HG03378 (cell line): ENCODE data around the gene PHKA1.
"Not testable (repeated sequence)": the region's sequence is repeated elsewhere in the genome, so short reads cannot be mapped to it uniquely, and the experiment has no call there.

Source experiments
- ATAC-seq: cut with Tn5 transposase; IDR thresholded peaks from one replicate; pipeline ENCODE4 v1.9.1; 2021; ENCODE audit warnings: mild to moderate bottlenecking, moderate library complexity; ENCODE audit not compliant: unreplicated experiment

Gene PHKA1

GRCh38 chrX:72669508-72669907 lies 44.6 kb downstream of the PHKA1 start:
- not testable (repeated sequence) for ATAC-seq

DNA sequence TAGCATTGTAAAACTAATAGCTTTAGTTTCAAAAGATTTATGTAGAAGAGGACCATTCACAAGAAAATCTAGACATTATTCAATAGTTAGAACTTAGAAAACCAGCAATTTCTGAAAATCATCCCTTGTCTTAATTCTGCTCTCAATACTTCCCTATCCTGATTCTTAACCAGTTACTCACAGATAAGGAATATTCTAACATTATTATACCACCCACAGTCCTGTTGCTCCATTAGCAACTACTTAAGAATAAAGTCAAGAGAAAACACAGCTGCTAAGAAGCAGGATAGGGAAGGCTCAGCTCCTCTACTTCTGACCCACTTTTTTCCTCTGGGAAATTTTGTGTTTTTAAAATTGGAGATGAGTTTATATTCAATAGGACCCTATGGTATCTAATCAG lies 47.7 kb downstream of the PHKA1 start:
- ATAC-seq: no peak

DNA sequence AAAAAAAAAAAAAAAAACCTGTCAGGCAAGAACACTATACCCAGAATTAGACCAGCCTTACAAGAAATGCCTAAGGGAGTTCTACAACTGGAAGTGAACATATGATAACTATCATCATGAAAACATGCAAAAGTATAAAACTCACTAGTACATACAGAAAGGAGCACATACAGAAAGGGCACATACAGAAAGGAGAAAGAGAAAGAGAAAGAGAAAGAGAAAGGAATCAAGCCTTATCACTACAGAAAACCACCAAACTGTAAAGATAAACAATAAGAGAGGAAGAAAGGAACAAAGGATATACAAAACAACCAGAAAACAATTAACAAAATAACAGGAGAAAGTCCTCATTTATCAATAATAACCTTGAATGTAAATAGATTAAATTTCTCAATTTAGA lies 50.4 kb downstream of the PHKA1 start:
- ATAC-seq: no peak

- ATAC-seq: no peak
Observed at GRCh38 chrX:72662020-72662747, 51.9 kb downstream of the PHKA1 start.

GRCh38 chrX:72659723-72660122 lies 54.4 kb downstream of the PHKA1 start:
- ATAC-seq: no peak

- ATAC-seq: no peak
Observed at GRCh38 chrX:72652082-72652481, 62.0 kb downstream of the PHKA1 start.

- ATAC-seq: no peak
Observed at GRCh38 chrX:72644946-72645345, 69.2 kb downstream of the PHKA1 start.

- ATAC-seq: no peak
Observed at GRCh38 chrX:72641611-72642010, 72.5 kb downstream of the PHKA1 start.

GRCh38 chrX:72635930-72636329 lies 78.2 kb downstream of the PHKA1 start:
- no peak for ATAC-seq

DNA sequence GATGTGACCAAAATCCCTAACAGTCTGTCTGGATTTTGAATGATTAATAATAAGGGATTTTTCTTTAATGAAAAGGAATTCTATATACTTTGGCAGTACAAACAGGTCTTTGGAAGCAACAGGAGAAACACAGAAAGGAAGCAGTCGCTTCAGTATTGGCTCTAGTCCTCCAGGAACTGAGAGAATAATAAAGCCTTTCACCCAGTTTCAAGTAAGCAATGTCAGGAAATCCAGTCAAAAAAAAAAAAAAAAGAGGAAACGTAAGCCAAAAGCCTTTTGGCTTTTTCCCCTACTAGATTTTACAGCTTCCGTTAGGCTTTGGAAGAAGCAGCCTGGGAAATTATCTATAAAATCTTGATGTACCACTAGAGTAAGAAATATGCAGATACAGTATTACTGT lies 79.8 kb downstream of the PHKA1 start:
- ATAC-seq: no peak

DNA sequence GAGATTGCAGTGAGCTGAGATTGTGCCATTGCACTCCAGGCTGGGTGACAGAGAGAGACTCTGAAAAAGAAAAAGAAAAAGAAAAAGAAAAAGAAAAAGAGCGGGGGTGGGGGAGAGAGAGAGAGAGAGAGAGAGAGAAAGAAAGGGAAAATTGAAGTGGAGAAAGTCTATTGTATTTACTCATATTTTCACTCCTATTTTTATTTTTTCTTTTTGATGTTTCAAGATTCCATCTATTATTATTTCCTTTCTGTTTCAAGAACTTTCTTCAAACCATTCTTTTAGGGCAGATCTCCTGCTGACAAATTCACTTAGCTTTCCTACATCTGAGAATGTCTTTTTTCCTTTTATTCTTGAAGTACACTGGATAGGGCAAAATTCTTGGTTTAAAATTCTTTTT lies 83.9 kb downstream of the PHKA1 start:
- no peak for ATAC-seq

DNA sequence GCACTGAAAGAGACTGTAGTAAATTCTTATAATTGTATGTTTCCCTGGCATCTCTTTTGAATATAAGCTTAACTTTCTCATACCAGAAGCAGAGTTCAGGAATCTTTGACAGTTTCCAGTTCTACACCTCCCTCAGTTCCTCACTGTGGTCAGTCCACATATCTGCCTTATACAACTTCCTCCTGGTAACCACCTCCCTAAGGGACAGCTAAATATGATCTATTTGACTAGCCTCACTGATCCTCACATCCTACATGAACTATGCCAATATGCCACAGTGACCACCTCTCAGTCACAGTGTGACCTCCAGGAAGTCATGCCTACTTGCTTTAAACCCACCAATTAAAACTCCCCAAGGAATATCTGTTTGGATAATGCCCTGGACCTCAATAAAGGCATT lies 89.9 kb downstream of the PHKA1 start:
- no peak for ATAC-seq

GRCh38 chrX:72621625-72622485 lies 92.3 kb downstream of the PHKA1 start:
- ATAC-seq: peak; percentile 93

DNA sequence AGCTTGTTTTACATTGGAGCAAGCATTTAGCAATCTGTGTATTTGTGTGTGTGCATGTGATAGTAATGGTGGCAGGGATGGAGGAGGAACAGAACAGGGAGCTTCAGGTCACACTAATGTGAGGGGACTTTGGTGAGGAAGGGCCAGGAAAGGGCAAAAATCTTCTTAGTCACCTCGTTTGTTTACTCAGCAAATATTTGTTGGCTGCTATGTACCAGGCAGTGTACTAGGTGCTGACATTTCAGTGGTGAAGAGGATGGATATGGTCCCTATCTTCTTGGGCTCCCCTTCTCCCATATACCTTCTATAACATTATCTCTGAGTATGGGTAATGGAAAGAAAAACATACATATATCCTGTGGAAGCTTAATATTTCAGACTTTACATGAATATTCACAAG lies 92.9 kb downstream of the PHKA1 start:
- ATAC-seq: no peak

- ATAC-seq: no peak
Observed at GRCh38 chrX:72620550-72621145, 93.5 kb downstream of the PHKA1 start.

DNA sequence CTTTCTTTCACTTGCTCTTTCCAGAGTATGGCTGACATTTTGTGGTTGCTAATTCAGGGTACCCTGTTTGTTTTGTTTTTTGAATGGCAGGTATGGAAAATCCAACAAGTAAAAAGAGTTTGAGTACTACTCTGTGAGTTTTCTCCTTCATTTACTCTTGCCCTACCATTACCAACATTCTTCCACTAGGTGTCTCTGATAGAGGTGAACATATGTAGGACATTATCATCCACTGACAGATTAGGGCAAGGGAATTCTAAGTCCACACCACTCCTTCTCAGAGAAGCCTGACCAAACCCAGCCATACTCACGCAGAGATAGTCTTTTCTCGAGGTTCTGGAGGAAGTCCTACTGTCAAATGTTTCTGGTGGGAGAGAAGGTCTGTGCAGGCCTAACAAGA lies 104.8 kb downstream of the PHKA1 start:
- ATAC-seq: no peak

- no peak for ATAC-seq
Observed at GRCh38 chrX:72604705-72605104, 109.4 kb downstream of the PHKA1 start.

- peak; percentile 66 for ATAC-seq
Observed at GRCh38 chrX:72604112-72604511, 110.0 kb downstream of the PHKA1 start.

DNA sequence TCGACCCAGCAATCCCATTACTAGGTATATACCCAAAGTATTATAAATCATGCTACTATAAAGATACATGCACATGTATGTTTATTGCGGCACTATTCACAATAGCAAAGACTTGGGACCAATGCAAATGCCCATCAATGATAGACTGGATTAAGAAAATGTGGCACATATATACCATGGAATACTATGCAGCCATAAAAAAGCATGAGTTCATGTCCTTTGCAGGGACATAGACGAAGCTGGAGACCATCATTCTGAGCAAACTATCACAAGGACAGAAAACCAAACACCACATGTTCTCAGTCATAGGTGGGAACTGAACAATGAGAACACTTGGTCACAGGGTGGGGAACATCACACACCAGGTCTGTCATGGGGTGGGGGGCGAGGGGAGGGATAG lies 123.1 kb downstream of the PHKA1 start:
- ATAC-seq: not testable (repeated sequence)

DNA sequence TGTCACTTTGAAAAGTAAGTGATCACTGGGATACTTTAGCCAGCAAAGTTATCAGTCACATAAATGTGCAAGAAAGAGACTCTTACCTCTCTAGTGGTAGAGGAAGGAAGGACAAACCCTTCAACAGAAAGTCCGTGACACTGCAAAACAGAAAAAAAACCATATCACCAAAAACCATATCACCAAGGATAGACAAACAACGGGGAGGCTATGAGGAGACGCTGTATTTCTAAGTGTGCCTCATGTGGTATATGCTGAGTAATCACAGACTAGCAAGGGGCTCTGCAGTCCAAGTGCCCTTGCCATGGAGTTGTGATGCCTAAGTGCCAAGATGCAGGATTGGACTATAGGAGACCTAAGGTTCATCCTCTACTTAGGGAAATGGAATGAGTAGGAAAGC lies 129.9 kb downstream of the PHKA1 start:
- ATAC-seq: no peak

- no peak for ATAC-seq
Observed at GRCh38 chrX:72576141-72576894, 137.8 kb downstream of the PHKA1 start.
